ENCODE data around the gene ZNF780A. TPM values are rescaled to one million over a fixed set of nuclear protein-coding genes. Genes with fewer than 3 reads are reported as not detected.

The ZNF780A gene
- total and polyA plus RNA-seq, 2 of the 13 experiments (the other 11 are each of a cell fraction or from before 2014, with no cell fraction given): 13.5 to 22.7 TPM

DNA sequence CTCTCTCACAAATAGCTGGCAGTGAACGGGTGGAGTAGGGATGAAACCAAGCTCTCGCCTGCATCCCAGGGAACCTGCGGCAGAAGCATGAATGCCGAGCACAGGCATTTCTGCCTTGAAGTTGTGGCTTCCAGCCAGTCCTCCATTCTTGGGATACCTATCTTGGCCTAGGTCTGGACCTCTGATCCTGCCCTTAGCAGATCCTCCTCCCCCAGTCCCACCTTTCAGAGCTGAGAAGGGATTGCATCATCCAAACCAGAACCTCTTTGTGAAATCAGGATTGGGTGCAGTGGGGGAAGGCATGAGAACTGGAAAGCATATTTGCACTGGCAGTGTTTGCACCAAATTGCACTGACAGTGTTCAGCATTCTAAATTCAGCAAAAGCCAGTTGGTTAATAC is 5.8 kb downstream of the ZNF780A start (continued):
- TF ChIP-seq ARID5B (CRISPR knock-in tag; IDR thresholded peaks at IDR 0.05): peak; percentile 81
- TF ChIP-seq ZNF383 (CRISPR knock-in tag; IDR thresholded peaks at IDR 0.05; ENCODE audit: borderline replicate concordance): no peak
- TF ChIP-seq ZNF75D (CRISPR knock-in tag; IDR thresholded peaks at IDR 0.05; ENCODE audit: borderline replicate concordance): no peak
- TF ChIP-seq ZNF556 (CRISPR knock-in tag; IDR thresholded peaks at IDR 0.05; ENCODE audit: borderline replicate concordance): no peak
- TF ChIP-seq ZNF576 (CRISPR knock-in tag; IDR thresholded peaks at IDR 0.05): no peak
- peak; percentile 40; the same call in 1 of the 2 replicates for TF ChIP-seq SOX5 (CRISPR knock-in tag; IDR thresholded peaks at IDR 0.05; ENCODE audit: borderline replicate concordance)
- TF ChIP-seq HNF1A (IDR thresholded peaks at IDR 0.05; ENCODE audit: low read depth): no peak
- peak; percentile 51; the same call in 1 of the 2 replicates for TF ChIP-seq HNF1A (CRISPR knock-in tag; IDR thresholded peaks at IDR 0.05; ENCODE audit: borderline replicate concordance)
- TF ChIP-seq SAP130 (CRISPR knock-in tag; IDR thresholded peaks at IDR 0.05; ENCODE audit: low read depth): peak; percentile 49
- no peak for TF ChIP-seq ZNF260 (CRISPR knock-in tag; IDR thresholded peaks at IDR 0.05; ENCODE audit: borderline replicate concordance, low read depth)
- TF ChIP-seq CENPX (CRISPR knock-in tag; IDR thresholded peaks at IDR 0.05): no peak
- TF ChIP-seq, protein P1, sequence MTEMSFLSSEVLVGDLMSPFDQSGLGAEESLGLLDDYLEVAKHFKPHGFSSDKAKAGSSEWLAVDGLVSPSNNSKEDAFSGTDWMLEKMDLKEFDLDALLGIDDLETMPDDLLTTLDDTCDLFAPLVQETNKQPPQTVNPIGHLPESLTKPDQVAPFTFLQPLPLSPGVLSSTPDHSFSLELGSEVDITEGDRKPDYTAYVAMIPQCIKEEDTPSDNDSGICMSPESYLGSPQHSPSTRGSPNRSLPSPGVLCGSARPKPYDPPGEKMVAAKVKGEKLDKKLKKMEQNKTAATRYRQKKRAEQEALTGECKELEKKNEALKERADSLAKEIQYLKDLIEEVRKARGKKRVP (CRISPR knock-in tag; IDR thresholded peaks at IDR 0.05): peak; percentile 88 to 99
- TF ChIP-seq ZFP82 (CRISPR knock-in tag; IDR thresholded peaks at IDR 0.05; ENCODE audit: borderline replicate concordance): no peak
- no peak for TF ChIP-seq ARNT (IDR thresholded peaks at IDR 0.05)
- TF ChIP-seq ZSCAN31 (CRISPR knock-in tag; IDR thresholded peaks at IDR 0.05; ENCODE audit: low read depth): peak; percentile 50; the same call in 1 of the 2 replicates
- TF ChIP-seq ATF3 (CRISPR knock-in tag; IDR thresholded peaks at IDR 0.05): peak; percentile 93
- no peak for TF ChIP-seq PAWR (CRISPR knock-in tag; IDR thresholded peaks at IDR 0.05; ENCODE audit: borderline replicate concordance)
- no peak for TF ChIP-seq REL (CRISPR knock-in tag; conservative IDR thresholded peaks at IDR 0.05)
- TF ChIP-seq, protein P2, sequence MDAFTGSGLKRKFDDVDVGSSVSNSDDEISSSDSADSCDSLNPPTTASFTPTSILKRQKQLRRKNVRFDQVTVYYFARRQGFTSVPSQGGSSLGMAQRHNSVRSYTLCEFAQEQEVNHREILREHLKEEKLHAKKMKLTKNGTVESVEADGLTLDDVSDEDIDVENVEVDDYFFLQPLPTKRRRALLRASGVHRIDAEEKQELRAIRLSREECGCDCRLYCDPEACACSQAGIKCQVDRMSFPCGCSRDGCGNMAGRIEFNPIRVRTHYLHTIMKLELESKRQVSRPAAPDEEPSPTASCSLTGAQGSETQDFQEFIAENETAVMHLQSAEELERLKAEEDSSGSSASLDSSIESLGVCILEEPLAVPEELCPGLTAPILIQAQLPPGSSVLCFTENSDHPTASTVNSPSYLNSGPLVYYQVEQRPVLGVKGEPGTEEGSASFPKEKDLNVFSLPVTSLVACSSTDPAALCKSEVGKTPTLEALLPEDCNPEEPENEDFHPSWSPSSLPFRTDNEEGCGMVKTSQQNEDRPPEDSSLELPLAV (CRISPR knock-in tag; conservative IDR thresholded peaks at IDR 0.05; ENCODE audit: low read depth): no peak
